Stimulated activated CD4-positive, alpha-beta T cell treated with anti-CD3 and anti-CD28 coated beads, TNF-alpha, amount 100 ng/mL, for 4 hours (primary cell): ENCODE measurements around the gene TERF2IP.
A peak's percentile ranks its signal among the peaks of the same experiment; 100 is the strongest.

ENCODE experiments used
- DNase-seq, 3 experiments: peaks; one replicate each; pipeline ENCODE4 v3.0.0-alpha.2; 2020; ENCODE audit warnings: low read depth in 3 of 3

The TERF2IP gene

DNA sequence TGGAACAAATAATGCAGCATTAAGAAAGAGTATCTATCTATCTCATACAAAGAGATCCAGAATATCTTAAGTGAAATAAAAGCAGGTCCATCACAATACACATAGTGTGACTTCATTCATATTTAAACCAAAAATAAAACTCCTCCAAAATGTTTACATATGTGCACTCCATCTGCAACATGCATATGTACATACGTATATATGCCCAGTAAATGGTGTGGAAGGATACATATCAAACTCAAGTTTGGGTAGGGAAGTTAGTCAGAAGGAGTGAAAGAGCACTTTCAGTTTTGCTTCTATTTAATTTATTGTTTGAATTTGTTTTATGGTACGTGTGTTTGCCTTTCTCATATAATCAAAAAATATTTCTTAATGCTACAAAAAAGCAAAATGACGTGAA lies 12.5 kb upstream of the TERF2IP start:
- no peak for DNase-seq

DNA sequence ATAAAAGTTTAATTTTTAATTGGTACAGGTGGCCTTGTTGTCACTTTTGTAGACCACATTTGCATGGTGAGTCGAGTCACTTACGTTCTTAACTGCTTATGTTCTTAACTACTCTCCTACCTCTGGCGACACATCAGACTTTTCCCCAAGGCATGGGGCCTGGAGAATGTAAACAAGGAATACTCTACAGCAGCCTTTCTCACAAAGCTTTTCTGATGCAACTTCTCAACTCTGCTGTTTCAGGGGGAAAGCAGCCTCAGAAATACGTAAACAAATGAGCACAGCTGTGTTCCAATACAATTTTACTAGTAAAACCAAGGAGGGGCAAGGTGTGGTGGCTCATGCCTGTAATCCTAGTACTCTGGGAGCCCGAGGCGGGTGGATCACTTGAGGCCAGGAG lies 7.0 kb upstream of the TERF2IP start:
- DNase-seq, result no peak

DNA sequence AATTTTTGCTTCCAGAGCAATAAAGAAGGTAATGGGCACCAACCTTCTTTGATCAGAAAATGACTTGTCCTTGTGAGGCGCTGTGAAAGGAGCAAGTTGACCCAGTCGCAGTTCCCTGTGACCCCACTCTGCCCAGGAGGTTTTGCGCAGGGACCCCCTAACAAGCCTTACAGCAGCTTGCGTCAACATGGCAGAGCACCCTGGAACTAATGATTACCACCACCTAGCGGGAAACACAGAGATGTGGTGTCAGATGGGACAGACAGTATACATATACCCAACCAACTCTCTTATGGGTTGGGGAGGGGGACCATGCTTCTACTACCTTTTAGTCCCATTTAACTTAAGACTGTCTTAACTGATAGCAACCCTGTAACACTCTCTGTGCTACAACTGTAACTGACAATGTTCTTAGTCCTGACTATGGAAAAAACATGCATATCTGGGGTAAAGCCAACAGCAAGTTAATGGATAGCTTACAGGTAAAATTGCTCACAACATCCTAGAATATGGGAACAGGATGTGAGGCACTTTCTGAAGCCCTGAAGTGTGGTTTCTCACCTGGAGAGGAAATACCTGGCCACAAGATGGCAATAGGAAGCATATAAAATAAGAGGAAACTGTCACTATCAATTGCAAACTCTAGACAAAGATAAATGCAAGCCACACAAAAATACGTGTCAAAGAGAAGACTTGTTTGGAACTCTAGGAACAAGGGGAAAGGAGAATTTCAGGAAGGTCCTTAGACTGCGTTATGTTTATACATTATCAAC lies 3.1 kb upstream of the TERF2IP start:
- DNase-seq, result no peak

DNA sequence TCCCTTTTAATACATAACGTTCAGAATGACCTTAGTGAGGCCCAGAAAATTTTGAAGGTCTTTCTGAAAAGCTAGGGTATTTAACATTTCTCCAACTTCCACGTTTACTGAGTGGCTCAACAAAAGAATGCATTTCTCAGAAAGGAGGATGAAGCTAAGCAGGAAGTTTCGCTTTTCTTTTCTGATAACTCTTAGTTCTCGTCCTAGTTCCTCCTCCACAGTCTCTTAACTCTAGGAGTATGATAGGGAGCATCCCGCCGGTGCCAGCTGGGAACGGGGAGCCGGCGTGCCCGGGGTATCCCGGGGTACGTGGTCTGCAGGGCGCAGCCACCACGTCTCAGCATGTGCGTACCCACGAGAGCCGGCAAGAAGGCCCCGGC lies 471 bp upstream of the TERF2IP start:
- no peak for DNase-seq

DNA sequence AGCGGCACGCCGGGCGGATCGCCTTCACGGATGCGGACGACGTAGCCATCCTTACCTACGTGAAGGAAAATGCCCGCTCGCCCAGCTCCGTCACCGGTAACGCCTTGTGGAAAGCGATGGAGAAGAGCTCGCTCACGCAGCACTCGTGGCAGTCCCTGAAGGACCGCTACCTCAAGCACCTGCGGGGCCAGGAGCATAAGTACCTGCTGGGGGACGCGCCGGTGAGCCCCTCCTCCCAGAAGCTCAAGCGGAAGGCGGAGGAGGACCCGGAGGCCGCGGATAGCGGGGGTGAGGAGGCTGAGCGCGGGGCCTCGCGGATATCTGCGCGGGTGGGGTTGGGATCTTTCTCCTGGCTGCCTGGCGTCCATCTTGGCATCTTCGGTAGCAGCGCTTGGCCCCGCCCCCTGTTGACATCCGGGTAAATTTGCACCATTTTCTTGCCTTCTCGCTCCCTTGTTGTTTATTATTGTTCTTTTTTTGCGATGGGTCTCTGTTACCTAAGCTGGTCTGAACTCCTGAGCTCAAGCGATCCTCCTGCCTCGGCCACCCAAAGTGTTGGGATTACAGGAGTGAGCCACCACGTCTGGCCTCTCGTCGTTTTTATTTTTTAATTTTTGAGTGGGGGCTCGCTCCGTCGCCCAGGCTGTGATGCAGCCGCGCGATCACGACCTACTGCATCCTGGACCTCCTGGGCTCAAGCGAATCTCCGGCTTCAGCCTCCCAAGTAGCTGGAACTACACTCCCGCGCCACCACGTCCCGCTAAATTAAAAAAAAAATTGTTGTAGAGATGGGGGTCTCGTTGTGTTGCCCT lies 898 bp downstream of the TERF2IP start:
- DNase-seq, result peak; percentile 71 to 74 (median 74)

DNA sequence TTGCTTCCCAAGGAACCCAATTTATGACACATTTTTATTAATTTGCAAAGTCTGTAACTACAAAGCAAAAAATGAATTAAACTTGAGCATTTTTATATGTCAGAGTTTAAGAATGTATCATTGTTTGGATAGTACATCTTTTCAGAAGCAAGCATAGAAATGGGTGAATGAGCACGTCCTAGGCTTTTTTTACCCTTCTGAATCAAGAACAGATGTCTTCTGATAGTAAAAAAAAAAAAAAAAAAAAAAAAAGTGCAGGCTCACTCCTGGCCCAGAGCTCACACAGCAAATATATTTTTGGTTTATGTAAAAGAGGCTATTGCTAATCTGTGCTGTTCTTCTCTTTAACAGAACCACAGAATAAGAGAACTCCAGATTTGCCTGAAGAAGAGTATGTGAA lies 6.3 kb downstream of the TERF2IP start:
- DNase-seq, result no peak

DNA sequence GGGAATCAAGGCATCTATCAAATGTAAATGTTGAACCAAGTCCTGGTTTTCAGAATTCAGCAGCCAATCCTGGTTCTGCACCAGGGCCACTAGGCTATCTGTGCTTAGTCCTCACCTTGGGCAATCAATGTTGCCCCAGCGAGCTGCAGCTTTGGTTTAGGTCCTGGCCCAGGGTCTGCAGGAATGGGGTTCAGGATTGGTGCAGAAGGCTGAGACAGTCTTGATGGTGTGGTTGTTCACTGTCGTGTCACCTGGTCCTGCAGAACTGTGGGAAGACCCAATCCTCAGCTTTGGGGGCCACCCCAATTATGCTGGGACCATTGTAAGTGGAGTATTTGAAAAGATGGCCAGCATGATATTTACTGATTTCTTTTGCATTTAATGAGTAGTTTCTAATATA lies 10.6 kb downstream of the TERF2IP start:
- no peak for DNase-seq

DNA sequence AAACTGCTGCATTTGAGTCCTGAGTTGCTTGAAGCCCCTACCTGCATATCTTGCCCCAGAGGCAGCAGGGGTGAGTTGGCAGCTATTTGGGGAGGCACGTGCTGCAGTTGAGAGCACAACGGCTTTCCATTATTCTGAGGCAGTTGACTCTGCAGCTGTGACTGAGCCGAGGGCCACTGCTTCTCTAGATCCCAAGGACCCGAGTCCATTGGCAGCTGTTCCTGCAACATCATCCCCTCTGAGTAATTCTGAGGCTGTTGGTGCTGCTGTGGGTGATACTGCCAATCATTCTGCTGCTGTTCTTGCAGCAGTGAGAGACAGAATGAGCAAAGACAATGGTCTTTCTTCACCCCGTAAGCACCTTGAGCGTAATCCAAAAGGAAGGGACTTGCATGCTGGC lies 12.7 kb downstream of the TERF2IP start:
- no peak for DNase-seq

DNA sequence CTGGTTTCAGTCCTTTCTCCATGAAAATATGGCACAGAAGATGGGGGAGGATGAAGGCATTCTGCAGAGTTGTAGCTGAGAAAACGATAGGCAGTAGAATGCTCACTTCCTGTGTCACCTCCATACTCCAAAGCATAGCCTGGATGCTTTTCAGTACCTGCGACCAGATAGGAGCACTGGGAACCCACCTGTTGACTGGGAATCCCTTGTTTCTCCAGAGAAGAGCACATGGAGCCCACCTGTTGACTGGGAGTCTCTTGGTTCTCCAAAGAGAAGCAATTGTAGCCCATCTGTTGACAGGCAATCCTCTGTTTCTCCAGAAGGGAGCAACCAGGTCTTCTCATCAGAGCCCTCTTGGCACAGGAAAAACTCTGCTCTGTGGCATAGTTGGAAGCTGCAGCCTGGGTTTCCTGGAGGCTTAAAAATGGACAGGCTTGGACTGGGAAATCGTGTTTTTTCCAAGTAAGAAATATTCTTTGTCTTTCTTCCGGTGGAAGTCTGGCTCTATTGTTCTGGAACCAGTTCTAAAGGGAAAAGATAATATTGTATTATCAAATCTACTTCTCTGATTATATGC lies 13.2 kb downstream of the TERF2IP start:
- DNase-seq, result no peak

DNA sequence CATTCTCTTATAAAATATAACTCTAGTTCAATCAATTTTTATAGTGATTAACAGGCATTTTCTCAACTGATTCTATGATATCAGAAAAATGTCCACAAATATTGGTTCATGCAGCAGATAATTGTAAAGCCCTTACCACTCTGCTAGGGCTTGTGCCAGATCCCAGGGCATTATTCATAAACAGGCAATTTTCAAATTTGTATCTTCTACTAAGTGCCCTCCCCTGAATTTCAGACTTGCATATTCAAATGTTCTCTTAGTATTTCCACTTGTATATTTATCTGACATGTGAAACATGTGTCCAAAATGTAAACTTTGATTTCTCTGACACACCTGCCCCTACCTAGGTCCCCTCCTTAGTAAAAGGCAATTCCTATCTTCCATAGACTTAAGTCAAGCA lies 19.9 kb downstream of the TERF2IP start:
- no peak for DNase-seq

DNA sequence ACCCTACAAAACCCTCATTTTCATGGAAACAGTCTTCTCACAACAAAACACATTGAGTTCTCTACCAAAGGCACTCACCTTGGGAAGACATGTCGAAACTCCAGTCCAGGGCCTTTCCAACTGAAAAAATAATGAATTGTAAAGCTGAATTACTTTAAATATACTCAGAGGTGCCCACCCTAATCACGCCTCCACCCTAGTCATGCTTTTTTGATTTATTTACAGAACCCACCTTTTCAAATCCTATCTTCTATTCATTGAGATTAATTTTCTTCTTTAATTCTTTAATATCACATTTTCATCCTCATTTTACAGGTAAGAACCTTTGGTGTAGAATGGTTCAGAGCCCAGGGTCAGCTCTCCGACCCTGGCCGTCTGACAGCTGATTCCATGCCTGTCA lies 29.3 kb downstream of the TERF2IP start, which contains the start of gene CPHXL2:
CPHXL2 (minus strand) TSS at position 101 of the 400 bp plus-strand sequence; CDS start at position 91, 10 bp downstream.
- DNase-seq, result no peak

DNA sequence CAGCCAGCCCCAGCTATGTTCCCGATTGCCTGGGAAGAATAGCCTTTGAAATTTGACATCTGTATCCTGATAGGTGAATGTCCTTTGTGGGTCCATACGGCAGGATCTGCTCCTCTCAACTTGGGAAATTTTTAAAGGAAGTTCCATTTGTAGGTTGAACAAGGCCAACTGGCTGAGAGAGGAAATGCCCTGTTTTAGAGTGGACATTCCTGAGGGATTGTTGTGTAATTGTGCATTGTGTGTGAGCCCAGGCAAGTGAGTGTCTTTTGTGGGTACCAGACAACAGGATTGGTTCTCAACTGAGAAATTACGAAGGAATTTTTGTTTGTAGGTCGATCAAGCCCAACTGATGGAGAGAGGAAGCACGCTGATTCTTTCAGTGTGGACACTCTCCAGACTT lies 31.8 kb downstream of the TERF2IP start:
- no peak for DNase-seq

DNA sequence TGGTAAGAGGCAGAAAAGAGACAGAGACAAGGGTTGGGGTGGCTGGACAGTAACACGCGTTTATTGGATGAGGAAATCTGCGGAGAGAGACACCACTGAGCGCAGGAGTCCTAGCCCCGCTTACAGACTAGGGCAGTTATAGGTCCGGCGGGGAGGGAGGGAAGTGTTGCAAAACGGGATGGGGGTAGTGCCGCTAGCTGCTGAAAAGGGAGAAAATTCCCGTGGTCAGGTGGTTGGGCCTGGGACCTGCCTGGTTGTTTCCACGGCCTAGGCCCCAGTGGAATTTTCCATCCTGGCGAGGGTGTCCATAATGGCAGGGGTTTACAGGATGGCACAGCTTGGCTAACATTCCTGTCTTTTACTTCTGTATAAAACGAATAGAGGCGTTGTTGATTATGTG lies 34.7 kb downstream of the TERF2IP start:
- no peak for DNase-seq

DNA sequence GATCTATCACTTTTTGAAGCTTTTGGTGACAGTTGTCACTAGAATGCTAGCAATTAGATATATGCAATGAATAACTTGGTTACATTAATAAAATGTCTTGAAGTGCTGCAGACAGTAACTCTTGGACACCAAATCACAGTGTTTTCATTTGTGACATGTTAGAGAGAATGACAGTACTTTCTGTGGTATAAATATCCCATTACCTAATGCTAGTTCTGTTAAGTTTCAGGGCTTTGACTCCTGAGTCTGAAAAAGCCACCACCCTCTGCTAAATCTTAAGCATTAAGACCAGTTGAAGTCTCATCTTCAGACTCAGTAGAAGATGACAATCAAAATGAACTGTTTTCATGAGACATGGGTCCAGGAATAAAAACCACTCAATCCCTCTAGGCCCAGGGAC lies 39.8 kb downstream of the TERF2IP start:
- no peak for DNase-seq

DNA sequence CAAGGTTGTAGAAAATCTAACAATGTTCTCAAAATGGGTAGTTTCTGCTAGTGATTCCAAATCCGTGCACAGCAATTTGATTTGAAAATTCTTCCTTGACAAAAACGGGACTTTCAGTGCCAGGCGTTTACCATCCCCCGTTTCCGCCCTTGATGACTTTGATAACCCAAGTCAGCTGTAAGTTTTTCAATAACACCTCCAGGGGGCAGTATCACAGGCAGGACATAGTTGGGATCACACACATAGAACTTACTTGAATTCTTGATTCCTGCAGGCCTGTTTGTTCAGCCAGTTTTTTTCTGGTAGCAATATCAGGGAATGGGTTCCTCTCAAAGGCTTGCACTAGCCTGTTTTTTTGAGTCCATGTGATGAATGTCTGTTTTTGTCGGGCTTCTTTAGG lies 48.1 kb downstream of the TERF2IP start:
- DNase-seq, result no peak

DNA sequence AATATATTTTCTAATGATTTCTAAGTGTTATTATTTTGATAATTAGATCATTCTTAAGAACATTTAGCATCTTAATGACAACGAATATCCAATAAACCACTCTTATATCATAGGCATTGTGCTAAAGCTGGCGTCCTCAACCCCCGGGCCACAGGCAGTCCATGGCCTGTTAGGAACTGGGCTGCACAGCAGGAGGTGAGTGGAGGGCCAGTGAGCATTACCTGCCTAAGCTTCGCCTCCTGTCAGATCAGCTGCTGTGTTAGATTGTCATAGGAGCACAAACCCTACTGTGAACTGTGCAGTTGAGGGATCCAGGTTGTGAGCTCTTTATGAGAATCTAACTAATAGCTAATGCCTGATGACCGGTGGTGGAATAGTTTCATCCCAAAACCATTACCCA lies 50.0 kb downstream of the TERF2IP start:
- no peak for DNase-seq

DNA sequence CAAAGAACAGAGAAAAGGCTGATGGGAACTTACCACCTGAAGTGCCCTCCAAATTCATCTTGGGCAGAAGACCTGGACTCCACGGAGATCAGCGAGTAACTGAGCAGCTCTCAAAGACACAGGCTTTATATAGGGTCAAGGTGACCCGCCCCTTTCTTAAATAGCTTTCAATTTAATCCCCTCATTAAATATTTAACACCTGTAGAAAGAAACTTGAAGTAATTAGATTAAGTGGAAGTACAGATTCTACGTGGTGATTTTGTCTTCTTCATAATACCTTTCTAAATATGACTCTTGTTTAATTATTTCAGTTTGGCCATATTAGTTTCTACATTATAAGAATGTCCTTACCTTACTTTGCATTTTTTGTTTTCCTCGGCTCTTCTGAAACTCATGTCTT lies 53.8 kb downstream of the TERF2IP start, which contains the start of gene DUXB:
DUXB (minus strand) TSS at position 101 of the 400 bp plus-strand sequence; CDS start at position 58, 43 bp downstream.
- DNase-seq, result no peak

DNA sequence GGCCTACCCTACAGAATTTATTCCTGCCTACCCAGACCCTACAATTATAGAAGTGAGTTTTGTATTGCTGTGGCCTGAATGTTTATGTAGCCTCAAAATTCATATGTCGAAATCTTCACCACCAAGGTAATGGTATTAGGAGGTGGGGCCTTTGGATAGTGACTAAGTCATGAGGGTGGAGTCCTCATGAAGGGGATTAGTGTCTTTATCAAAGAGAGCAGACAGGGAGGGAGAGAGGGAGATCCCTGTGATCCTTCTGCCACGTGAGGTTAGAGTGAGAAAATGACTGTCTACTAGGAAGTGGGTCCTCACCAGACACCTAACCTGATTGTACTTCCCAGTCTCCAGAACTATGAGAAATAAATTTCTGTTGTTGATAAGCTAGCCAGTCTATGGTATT lies 54.7 kb downstream of the TERF2IP start:
- no peak for DNase-seq

DNA sequence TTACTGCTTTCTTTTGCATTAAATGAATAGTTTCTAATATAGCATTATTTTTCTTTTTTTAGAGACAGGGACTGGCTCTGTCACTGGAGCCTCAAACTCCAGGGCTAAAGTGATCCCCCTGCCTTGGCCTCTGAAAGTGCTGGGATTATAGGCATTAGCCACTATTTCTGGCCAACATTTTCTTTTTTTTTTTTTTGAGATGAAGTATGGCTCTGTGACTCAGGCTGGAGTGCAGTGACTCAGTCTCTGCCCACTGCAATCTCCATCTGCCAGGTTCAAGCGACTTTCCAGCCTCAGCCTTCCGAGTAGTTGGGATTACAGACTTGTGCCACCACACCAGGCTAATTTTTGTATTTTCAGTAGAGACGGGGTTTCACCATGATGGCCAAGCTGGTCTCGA lies 55.7 kb downstream of the TERF2IP start:
- DNase-seq, result no peak
